ENCODE data around the gene JAZF1. TPM values are rescaled to one million over a fixed set of nuclear protein-coding genes. Genes with fewer than 3 reads are reported as not detected.

Gene JAZF1
- total and polyA plus RNA-seq, 2 of the 8 experiments (the other 6 are each of a cell fraction or from before 2014, with no cell fraction given) = 2.6 to 21.8 TPM

DNA sequence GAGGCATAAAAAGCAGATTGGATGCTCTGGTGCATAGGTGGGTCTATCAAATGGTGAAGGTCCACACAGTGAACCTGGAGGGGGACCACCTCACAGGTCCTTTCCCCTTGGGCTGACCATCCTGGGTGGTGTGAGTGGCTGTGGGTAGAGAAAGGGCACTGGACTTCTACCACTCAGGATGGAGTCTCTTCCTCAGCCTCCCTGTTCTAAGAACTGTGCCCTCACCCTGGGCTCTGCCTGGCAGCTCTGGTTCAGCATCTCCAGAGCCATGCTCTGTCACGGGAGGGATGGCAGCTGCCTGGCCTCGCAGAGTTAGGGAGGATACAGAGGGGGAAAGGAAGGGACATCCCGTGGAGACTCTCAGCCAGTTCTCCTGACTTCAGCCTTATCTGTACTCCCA is 318.8 kb downstream of the JAZF1 start:
- FAIRE-seq = no peak
- Histone ChIP-seq H3K27ac (ENCODE audit: low read depth, low read length) (no peak overlapping the region), H3K27me3 (replicated peaks in 1 of 4; ENCODE audit: control insufficient read depth in 3 of 4, extremely low read depth in 1 of 4, insufficient read depth in 3 of 4, low read length in 3 of 4) (no peaks in the 10 kb centered on the region), H3K4me1 (replicated peaks in 1 of 4; ENCODE audit: control insufficient read depth in 3 of 4, insufficient read depth in 4 of 4, low read length in 3 of 4) (no peaks in the 10 kb centered on the region), H4K5ac (ENCODE audit: insufficient read length, low read depth, low read length) (no peak overlapping the region), H2BK12ac (ENCODE audit: low read depth, low read length) (no peak overlapping the region), H2AFZ (ENCODE audit: low read length) (no peak overlapping the region), H4K20me1 (replicated peaks in 1 of 2; ENCODE audit: control insufficient read depth in 1 of 2, insufficient read depth in 2 of 2, low read length in 2 of 2) (peaks cover 0 to 2% of the 10 kb centered on the region in 2 experiments), H3K4ac (replicated peaks; ENCODE audit: insufficient read length, low read depth, low read length) (no peak overlapping the region), H2BK15ac (ENCODE audit: low read length) (no peak overlapping the region), H3K79me1 (ENCODE audit: low read depth, low read length) (no peaks in the 10 kb centered on the region), H3K23me2 (ENCODE audit: low read depth, low read length) (no peaks in the 10 kb centered on the region), H2AK5ac (ENCODE audit: low read depth, low read length) (no peak overlapping the region), H3K14ac (ENCODE audit: insufficient read length) (no peak overlapping the region), H3K56ac (replicated peaks; ENCODE audit: insufficient read length, low read depth, low read length) (no peak overlapping the region), H3K23ac (ENCODE audit: insufficient read length) (no peak overlapping the region), H2BK5ac (ENCODE audit: low read depth, low read length) (no peak overlapping the region), H3K79me2 (ENCODE audit: control insufficient read depth in 1 of 2, insufficient read depth in 2 of 2, low read length in 2 of 2) (no peaks in the 10 kb centered on the region), H4K8ac (ENCODE audit: extremely low read depth, insufficient read depth, low read length) (no peak overlapping the region), H3K9me3 (ENCODE audit: insufficient read depth in 2 of 2, low read depth in 1 of 2, low read length in 1 of 2) (no peaks in the 10 kb centered on the region; a peak in 1 of 4 replicates), H2BK20ac (ENCODE audit: low read length) (no peak overlapping the region), H3K18ac (ENCODE audit: extremely low read depth, low read length) (no peak overlapping the region), H3K4me3 (ENCODE audit: extremely low read depth in 1 of 4, insufficient read depth in 2 of 4, low read depth in 3 of 4, low read length in 4 of 4) (no peak overlapping the region), H3K4me2 (ENCODE audit: insufficient read depth in 1 of 2, low read depth in 2 of 2, low read length in 2 of 2) (no peak overlapping the region), H2BK120ac (replicated peaks; ENCODE audit: low read depth, low read length) (no peak overlapping the region), H3K36me3 (ENCODE audit: control insufficient read depth in 2 of 4, insufficient read depth in 4 of 4, low read length in 3 of 4) (no peaks in the 10 kb centered on the region), H3K9ac (replicated peaks in 1 of 4; ENCODE audit: extremely low read depth in 1 of 4, low read depth in 3 of 4, low read length in 3 of 4) (no peak overlapping the region), H4K91ac (replicated peaks; ENCODE audit: insufficient read length, low read length) (no peak overlapping the region)
- 73% methylated on average over 3 of the region's 3 CpGs; no CpG with 5 or more reads in 1 of the 2 experiments for WGBS, 2 experiments (ENCODE audit: extremely low coverage in 1 of 2, insufficient coverage in 1 of 2, insufficient read length in 1 of 2, insufficient replicate concordance in 2 of 2, low coverage in 1 of 2, low lambda C conversion rate in 2 of 2, missing lambda C conversion rate in 1 of 2)
- DNase-seq (ENCODE audit: low read depth in 1 of 2, low spot score in 2 of 2) = no peak
- ChIA-PET POLR2A (ENCODE audit: partially characterized antibody) (no interaction called here), CTCF (ENCODE audit: partially characterized antibody) (interaction anchor here (1.8 kb wide), 1 partner anchor 36 kb away, joined by 4 read pairs; no protein-coding TSS in a partner anchor)
- TF ChIP-seq KDM4A (IDR thresholded peaks at IDR 0.05; ENCODE audit: low read depth, low read length, severe bottlenecking) (no peak), TEAD4 (IDR thresholded peaks at IDR 0.05; ENCODE audit: low read depth, low read length) (no peak), SIRT6 (IDR thresholded peaks at IDR 0.05; ENCODE audit: low read length) (no peak), RBBP5 (IDR thresholded peaks at IDR 0.05; ENCODE audit: borderline replicate concordance, low read depth, low read length) (no peak), GTF2F1 (IDR thresholded peaks at IDR 0.05; ENCODE audit: borderline replicate concordance, low read depth, low read length) (no peak), POLR2AphosphoS5 (IDR thresholded peaks at IDR 0.05; ENCODE audit: low read depth, low read length) (no peak), CHD1 (IDR thresholded peaks at IDR 0.05; ENCODE audit: low read depth, low read length) (no peak), MAFK (IDR thresholded peaks at IDR 0.05; ENCODE audit: low read depth, low read length) (no peak), RXRA (IDR thresholded peaks at IDR 0.05; ENCODE audit: insufficient read depth, low read depth, low read length) (no peak), TBP (IDR thresholded peaks at IDR 0.05; ENCODE audit: low read depth, low read length) (no peak), NRF1 (IDR thresholded peaks at IDR 0.05; ENCODE audit: low read depth, low read length) (no peak)
- TF ChIP-seq, protein P1, sequence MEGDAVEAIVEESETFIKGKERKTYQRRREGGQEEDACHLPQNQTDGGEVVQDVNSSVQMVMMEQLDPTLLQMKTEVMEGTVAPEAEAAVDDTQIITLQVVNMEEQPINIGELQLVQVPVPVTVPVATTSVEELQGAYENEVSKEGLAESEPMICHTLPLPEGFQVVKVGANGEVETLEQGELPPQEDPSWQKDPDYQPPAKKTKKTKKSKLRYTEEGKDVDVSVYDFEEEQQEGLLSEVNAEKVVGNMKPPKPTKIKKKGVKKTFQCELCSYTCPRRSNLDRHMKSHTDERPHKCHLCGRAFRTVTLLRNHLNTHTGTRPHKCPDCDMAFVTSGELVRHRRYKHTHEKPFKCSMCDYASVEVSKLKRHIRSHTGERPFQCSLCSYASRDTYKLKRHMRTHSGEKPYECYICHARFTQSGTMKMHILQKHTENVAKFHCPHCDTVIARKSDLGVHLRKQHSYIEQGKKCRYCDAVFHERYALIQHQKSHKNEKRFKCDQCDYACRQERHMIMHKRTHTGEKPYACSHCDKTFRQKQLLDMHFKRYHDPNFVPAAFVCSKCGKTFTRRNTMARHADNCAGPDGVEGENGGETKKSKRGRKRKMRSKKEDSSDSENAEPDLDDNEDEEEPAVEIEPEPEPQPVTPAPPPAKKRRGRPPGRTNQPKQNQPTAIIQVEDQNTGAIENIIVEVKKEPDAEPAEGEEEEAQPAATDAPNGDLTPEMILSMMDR (IDR thresholded peaks at IDR 0.05; ENCODE audit: control extremely low read depth in 1 of 3, insufficient read depth in 1 of 3, low read depth in 1 of 3, low read length in 3 of 3) = no peak

Measured in H1 (cell line).